ENCODE measurements around the gene COMMD9. TPM values are rescaled to one million over a fixed set of nuclear protein-coding genes. Genes with fewer than 3 reads are reported as not detected.

The COMMD9 gene
- polyA plus RNA-seq, 1 of the 3 experiments (the other 2 are of a cell fraction), result 44.2 TPM

GRCh38 chr11:36305047-36305446 lies 15.8 kb upstream of the COMMD9 start:
- no peak overlapping the region for H3K4me2 ChIP-seq
- WGBS (ENCODE audit: low lambda C conversion rate), result 3% methylated on average over 1 of the region's 1 CpG
- peaks cover 0 to 7% of the 10 kb centered on the region in 2 experiments; a peak in 1 of 4 replicates for H3K4me1 ChIP-seq (ENCODE audit: control insufficient read depth in 1 of 2, insufficient read depth in 2 of 2, low read depth in 1 of 2, low read length in 1 of 2)

More at GRCh38 chr11:36305047-36305446, 15.8 kb upstream of the COMMD9 start:
- Histone ChIP-seq H4K20me1 (ENCODE audit: insufficient read depth) (no peaks in the 10 kb centered on the region), H3K9me3 (no peaks in the 10 kb centered on the region), H3K9me2 (no peaks in the 10 kb centered on the region), H3K4me3 (ENCODE audit: low read depth in 2 of 2, low read length in 1 of 2) (no peak overlapping the region), H3K27me3 (ENCODE audit: insufficient read depth) (no peaks in the 10 kb centered on the region), H3K9ac (no peak overlapping the region), H3F3A (replicated peaks; ENCODE audit: insufficient read depth) (no peaks in the 10 kb centered on the region), H3K27ac (ENCODE audit: low read depth in 2 of 2, low read length in 1 of 2) (no peak overlapping the region), H3K79me2 (ENCODE audit: insufficient read depth) (no peaks in the 10 kb centered on the region), H3K36me3 (replicated peaks in 1 of 2; ENCODE audit: control insufficient read depth in 1 of 2, insufficient read depth in 2 of 2, low read length in 1 of 2) (no peaks in the 10 kb centered on the region), H2AFZ (ENCODE audit: low read depth) (no peak overlapping the region)
- POLR2A ChIA-PET, result no interaction called here
- TF ChIP-seq YY1 (IDR thresholded peaks at IDR 0.05; ENCODE audit: low read depth) (no peak), TEAD4 (IDR thresholded peaks at IDR 0.05; ENCODE audit: borderline replicate concordance, insufficient read depth) (no peak), FOXJ3 (CRISPR knock-in tag; IDR thresholded peaks at IDR 0.05) (no peak), USF1 (IDR thresholded peaks at IDR 0.05; ENCODE audit: borderline replicate concordance, low read depth) (no peak), NRF1 (IDR thresholded peaks at IDR 0.05; ENCODE audit: low read depth, low read length) (no peak), FOXM1 (IDR thresholded peaks at IDR 0.05; ENCODE audit: low read depth) (no peak), RXRA (IDR thresholded peaks at IDR 0.05; ENCODE audit: borderline replicate concordance, low read depth) (no peak), SMC3 (IDR thresholded peaks at IDR 0.05; ENCODE audit: low read depth, low read length) (no peak), REST (IDR thresholded peaks at IDR 0.05; ENCODE audit: low read depth, low read length) (no peak), ZBTB33 (IDR thresholded peaks at IDR 0.05; ENCODE audit: borderline replicate concordance, low read depth) (no peak), POLR2AphosphoS5 (IDR thresholded peaks at IDR 0.05; ENCODE audit: low read depth, low read length) (no peak), CHD2 (IDR thresholded peaks at IDR 0.05; ENCODE audit: low read length, partially characterized antibody) (no peak), RFX5 (IDR thresholded peaks at IDR 0.05; ENCODE audit: low read length) (no peak), IRF3 (IDR thresholded peaks at IDR 0.05; ENCODE audit: low read depth, low read length) (no peak), PBX3 (IDR thresholded peaks at IDR 0.05) (no peak), FOSL2 (IDR thresholded peaks at IDR 0.05; ENCODE audit: borderline replicate concordance, low read depth) (no peak)
- CTCF ChIA-PET, result no interaction called here
- no peak for DNase-seq
